ENCODE data around the gene SEC11A.
"Not testable (repeated sequence)": the region's sequence is repeated elsewhere in the genome, so short reads cannot be mapped to it uniquely, and the experiment has no call there.

Gene SEC11A

DNA sequence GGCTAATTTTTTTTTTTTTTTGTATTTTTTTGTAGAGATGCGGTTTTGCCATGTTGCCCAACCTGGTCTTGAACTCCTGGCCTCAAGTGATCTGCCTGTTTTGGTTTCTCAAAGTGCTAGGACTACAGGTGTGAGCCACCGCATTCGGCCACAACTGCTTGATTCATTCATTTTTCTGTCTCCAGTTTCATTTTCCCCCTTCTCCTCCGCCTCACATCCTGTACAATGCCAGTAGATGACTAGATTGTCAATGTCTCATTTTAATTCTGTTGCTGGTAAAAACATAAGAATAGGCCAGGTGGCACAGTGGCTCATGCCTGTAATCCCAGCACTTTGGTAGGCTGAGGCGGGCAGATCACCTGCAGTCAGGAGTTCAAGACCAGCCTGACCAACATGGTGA lies 20.4 kb upstream of the SEC11A start:
- no peak for DNase-seq

DNA sequence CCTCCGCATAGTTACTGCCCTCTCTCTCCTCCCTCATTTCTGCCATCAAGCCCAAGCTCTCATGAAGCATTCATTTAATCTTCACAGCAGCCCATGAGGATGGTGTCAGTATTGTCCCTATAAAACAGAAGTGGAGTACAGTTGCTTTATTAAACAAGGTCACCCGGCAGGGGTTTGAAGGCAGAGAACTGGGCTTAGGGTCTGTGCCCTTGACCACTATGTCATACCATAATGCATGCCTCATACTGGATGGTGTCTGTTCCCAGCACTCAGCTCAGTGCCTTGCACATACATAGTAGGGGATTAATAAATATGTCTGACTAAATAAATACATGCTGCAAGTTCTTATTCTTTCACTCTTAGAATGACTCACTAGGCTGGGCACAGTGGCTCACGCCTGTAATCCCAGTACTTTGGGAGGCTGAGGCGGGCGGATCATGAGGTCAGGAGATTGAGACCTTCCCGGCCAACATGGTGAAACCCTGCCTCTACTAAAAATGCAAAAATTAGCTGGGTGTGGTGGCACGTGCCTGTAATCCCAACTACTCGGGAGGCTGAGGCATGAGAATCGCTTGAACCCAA lies 19.6 kb upstream of the SEC11A start:
- DNase-seq: not testable (repeated sequence)

DNA sequence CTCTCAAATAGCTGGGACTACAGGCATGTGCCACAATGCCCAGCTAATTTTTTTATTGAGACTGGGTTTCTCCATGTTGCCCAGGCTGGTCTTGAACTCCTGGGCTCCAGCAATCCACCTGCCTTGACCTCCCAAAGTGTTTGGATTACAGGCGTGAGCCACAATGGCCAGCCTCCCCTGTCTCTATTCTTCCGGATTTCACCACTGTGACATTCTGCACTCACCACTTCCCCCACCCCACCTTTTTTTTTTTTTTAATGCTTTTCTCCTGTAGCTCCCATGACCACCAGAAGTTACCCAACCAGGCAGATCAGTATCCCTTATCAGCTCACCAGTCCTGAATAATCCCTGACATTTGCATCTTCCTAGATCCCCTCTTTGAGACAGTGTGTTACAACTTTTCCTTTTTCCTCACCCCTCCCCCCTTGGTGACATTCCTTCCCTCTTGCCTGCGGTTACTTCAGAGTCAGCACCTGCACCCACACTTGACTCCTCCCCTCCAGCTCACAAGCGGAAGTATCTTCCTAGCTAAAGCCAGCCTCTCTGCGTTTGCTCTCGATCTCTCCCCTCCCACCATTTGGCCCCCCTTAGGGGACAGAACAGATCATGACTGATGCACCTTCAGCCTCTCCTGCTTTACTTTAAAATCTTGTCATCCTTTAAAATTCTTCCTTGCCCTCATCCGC lies 19.0 kb upstream of the SEC11A start:
- DNase-seq: peak in 1 of 2 experiments; percentile 8

DNA sequence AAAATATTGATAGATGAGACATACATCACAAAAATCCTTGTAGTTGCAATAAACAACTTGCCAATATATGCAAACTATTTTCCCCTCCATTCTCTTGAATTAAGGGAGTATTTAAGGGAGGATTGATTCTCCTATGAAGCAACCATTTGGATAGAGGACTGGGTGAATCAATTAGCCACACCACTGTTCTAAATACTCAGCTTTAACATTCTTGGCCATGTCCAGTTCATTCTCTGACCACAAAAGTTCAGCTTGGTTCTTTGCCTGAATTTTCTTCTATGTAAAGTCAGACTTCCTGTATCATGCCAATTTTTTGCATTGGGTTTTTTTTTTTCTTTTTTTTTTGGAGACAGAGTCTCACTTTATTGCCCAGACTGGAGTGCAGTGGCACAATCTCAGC lies 15.8 kb upstream of the SEC11A start:
- DNase-seq: no peak

DNA sequence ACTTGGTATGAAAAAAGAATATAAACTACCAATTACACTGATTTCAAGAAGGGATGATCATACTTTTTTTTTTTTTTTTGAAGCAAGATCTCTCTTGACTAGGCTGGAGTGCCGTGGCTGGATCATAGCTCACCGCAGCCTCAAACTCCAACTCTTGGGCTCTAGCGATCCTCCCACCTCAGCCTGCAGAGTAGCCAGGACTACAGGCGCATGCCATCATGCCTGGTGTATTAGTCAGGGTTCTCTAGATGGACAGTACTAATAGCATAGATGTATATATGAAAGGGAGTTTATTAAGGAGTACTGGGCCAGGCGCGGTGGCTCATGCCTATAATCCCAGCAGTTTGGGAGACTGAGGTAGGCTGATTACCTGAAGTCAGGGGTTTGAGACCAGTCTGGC lies 11.5 kb upstream of the SEC11A start:
- no peak for DNase-seq

DNA sequence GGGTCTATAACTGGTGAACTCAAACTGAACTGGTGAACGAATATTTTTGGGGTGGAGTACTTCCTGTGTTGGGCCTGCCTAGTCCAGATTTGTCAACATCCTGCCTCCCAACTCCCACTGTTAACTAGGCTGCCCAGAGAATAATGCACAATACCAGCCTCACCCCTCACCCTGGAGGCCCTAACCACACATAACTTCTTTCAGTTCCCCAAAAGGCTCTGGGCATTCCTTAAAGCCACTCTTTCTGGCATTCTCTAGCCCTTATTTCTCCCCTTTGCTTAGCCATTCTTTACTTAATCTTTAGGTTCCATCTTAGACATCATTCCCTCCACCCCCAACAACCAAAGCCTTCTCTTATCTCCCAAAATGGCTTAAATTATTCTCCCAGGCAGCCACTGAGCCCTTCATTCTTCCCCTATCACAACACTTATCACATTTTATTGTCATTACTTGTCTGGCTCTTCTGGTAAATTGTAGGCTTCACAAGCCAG lies 9.1 kb upstream of the SEC11A start:
- no peak for DNase-seq

DNA sequence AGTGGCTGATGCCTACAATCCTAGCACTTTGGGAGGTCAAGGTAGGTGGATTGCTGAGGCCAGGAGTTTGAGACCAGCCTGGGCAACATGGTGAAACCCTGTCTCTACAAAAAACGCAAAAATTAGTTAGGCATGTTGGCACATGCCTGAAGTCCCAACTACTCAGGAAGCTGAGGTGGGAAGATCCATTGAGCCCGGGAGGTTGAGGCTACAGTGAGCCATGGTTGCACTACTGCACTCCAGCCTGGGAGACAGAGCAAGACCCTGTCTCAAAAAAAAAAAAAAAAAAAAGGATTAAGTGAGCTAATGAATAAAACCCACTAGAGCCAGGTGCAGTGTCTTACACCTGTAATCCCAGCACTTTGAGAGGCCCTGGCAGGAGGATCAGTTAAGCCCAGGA lies 6.7 kb upstream of the SEC11A start:
- no peak for DNase-seq

DNA sequence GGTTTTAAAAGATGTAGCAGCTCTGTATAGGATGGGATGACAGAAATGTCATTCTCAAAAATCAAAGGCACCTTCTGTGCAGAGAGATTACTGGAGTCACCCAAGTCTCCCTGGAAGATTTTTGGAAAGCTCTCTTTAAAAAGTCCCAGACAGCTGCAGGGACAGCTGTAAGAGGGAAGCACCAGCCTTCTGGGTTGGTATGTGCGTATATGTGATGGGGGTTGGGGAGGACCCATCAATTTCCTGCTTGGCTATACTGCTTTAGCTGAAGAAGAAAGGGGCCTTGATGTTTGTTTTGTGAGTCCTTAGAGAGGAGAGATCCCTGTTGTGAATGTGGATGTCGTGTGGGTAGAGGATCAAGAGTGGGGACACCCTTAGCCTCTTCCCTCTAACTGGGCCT lies 5.4 kb upstream of the SEC11A start:
- no peak for DNase-seq

DNA sequence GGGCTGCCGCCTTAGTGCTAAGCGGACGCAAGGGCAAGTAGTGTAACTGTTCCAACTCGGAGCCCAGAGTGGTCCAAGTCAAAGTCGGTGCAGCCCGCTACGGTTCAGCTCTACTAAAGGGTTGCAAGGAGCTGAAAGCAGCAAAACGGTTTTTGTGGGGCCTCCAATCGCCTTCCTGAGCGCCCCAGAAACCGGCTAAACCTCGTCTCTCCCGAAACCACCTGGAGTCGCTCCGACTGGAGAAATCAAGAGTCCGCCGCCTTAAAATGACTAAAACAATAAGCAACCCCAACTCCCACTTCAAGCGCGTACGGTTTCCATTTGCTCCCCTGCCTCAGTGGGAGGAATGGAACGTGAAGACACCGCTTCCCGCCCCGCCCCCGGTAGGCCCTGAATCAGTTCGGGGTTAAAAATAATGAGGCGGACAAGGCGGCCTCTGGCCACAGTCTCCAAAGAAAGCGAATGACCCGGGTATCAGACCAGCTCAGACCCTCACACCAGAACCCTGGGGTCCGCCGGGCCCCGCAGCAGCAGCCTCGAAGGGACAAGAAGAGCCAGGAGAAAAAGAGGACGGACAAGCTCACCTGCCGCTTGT lies 401 bp downstream of the SEC11A start:
- peak; percentile 34 to 46 for DNase-seq

DNA sequence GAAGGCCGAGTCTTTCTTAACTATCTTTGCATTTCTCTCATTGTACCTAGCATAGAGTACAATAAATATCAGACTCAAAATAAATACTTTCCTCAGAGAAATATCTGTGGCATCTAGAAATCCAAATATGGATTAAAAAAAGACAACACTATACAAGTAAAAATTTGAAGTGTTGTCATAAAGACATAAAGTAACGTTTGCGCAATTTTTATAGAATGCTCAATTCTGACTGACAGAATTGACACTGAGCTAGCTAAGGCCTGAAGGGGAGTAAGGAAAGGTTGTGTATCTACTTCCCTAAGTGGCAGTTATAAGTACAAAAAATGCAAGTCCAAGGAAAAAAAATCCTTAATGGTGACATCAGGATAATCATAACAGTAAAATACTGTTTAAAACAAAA lies 1.1 kb downstream of the SEC11A start:
- no peak for DNase-seq

DNA sequence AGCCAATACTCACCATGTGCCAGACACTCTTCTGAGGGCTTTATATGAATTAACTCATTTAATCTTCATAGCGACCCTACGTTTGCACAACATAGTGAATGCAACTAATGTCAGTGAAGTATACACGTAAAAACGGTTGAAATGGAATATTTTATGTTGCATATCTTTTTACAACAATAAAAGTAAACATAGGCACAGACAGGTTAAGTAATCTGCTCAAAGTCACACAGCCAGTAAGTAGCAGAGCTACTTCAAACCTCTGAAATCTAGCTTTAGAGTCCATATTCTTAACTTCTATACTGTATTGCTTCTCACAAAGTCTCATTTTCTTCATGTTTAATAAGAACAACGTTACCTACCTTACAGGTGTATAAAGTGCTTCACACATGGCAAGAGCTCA lies 1.6 kb downstream of the SEC11A start:
- DNase-seq: no peak

DNA sequence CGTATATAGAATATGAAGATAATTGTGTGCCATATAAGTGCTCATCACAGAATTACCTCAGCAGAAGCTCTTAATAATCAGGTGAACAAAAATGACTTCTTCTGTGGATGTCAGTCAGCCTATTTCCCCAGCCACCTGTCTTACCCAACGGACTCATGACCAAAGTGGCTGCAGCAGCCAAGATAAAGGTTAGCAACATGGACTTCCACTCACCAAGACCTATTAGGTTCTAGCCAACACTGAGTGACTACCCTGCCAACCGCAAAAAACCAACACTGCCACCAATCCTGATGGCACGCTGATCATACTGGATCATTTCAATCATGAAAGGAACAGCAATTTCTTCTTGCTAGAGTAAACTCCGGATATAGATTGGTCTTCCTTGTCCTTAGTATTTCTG lies 12.1 kb downstream of the SEC11A start:
- DNase-seq: no peak

DNA sequence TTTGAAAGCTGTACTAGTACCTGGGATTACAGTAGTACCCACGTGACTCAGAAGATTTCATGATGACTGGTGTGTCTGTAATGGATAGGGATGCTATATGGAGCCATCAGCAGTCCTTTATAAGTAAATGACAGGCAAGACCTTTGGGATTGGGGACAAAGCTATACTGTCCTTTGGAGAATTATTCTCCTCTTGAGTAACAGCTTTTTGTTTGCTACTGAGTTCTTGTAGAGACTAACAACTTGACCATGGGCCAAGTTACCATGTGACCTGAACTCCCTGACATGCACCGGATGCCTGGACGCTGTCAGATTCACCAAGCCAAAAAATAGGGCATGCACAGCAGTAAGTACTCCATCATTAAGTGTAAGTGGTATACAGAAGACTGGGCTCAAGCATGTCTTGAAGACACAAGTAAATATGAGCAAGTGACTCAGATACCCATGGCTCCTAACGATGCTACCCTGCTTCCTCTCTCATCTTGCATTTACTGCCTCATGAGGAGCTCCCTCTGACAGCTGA lies 12.9 kb downstream of the SEC11A start:
- no peak for DNase-seq

DNA sequence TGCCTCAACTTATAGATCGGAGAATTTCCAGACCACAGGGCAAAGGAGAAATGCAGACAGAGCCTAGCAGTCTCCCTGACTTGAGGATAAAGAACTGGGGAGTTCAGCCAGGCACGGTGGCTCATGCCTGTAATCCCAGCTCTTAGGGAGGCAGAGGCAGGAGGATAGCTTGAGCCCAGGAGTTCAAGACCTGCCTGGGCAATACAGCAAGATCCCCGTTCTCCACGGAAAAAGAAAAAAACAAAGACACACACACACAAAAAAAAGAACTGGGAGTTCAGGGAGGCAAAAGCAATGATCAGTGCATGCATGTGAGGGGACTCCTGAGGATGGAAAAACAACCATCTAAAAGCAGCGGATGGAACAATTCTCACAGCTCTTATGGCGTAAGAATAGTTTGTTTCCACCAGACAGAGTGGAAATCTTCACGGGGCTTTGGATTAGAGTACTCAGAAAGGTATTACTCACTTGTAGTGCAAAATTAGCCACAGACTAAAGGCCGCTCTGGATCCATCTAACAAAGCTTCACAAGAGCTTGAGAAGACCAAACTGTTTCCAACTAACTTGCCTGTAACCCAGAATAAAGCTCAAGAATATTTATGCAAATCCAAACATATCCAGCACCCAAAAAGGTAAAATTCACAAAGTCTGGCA lies 16.3 kb downstream of the SEC11A start:
- no peak for DNase-seq

DNA sequence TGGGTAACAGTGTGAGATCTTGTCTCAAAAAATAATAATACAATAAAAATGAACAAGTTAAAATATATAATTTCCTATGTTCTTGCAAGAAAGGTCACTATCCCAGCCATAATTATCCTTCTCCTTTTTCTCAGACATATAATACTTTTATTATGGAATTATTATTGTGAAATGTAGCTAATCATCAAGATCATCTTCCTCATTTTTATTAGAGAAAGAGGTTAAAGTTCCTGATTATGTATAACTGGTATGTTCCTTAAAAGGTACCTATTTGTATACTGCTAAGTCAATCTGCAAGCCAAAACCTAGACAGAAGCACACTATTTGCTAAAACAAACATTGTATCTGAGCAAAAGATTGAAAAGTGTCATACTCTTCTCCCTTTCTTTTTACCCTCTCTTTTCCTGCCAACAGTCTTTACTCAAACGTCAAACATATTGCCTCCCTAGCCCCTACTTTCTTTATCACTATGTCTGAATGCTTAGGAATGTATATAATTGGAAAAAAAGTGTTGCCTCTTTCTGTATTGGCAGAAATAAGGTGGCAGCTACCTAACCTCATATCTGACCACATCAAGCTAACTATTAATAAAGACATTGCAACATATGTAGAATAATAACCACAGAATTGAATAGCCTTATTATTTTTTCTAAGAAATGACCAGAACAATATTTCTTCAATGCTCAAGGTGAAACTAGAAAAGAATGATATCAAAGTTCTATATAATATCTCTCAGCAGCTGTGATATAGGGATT lies 18.5 kb downstream of the SEC11A start:
- no peak for DNase-seq

DNA sequence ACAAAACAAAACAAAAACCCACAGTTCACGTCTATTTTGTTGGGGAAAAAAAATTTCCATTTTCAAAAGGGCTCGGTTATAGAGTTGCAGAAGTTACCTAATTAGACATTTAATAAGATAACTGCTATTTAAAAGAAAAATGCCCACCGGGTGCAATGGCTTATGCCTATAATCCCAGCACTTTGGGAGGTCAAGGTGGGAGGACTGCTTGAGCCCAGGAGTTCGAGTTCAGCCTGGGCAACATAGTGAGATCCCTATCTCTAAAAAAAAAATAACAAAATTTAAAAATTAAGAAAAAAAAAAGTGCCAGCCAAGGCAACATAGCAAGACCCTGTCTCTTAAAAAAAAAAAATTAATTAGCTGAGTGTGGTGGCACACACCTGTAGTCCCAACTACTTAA lies 19.2 kb downstream of the SEC11A start:
- no peak for DNase-seq

DNA sequence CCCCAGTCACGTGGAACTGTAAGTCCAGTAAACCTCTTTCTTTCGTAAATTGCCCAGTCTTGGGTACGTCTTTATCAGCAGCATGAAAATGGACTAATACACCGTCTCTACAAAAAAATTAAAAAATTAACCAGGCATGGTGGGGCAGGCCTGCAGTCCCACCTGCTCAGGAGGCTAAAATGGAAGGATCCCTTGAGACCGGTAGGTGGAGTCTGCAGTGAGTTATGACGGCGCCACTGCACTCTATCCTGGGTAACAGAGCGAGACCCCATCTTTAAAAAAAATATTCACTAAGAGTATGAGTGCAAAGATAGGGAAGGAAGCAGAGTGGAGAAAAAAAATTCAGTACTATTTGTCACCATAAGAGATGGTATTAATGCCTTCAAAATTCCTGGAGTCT lies 25.6 kb downstream of the SEC11A start:
- DNase-seq: no peak

DNA sequence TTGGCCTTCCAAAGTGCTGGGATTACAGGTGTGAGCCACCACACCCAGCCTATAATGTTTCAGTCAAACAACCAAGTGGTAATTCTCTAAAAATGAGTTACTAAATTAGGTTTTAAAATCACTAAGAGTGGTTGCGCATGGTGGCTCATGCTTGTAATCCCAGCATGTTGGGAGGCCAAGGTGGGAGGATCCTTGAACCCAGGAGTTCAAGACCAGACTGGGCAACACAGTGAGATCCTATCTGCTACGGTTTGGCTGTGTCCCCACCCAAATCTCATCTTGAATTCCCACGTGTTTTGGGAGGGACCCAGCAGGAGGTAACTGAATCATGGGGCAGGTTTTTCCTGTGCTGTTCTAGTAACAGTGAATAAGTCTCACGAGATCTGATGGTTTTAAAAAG lies 26.1 kb downstream of the SEC11A start:
- DNase-seq: no peak

DNA sequence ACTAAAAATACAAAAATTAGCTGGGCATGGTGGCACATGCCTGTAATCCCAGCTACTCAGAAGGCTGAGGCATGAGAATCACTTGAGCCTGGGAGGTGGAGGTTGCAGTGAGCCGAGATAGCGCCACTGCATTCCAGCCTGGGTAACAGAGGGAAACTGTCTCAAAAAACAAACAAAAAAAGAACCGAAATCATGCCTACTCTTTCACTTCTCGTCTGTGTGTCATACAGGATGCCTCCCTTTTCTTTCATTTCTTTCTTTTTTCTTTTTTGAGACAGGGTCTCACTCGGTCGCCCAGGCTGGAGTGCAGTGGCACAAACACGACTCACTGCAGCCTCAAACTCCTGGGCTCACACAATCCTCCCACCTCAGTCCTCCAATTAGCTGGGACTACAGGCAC lies 29.5 kb downstream of the SEC11A start:
- DNase-seq: not testable (repeated sequence)

DNA sequence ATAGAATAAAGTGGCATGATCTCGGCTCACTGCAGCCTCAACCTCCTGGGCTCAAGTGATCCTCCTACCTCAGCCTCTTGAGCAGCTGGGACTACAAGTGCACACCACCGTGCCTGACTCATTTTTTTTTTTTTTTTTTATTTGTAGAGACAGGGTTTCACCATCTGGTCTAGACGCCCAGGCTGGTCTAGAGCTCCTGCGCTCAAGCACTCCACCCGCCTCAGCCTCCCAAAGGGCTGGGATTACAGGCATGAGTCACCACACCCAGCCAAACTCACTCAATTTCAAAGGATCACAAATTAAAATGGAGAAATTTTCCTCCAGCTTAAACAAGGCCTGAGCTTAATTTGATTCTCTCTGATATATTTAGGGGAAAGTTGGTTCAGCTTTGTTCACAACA lies 30.6 kb downstream of the SEC11A start:
- peak; percentile 76 to 86 for DNase-seq

DNA sequence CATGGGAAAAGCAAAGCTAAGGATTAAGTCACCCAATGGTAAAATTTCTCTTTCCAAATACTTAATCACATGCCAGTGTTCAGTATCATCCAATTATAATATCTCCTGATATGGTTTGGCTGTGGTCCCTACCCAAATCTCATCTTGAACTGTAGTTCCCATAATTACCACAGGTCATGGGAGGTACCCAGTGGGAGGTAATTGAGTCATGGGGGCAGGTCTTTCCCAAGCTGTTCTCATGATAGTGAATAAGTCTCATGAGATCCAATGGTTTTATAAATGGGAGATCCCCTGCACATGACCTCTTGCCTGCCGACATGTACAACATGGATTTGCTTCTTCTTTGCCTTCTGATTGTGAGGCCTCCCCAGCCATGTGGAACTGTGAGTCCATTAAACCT lies 31.8 kb downstream of the SEC11A start:
- DNase-seq: no peak

DNA sequence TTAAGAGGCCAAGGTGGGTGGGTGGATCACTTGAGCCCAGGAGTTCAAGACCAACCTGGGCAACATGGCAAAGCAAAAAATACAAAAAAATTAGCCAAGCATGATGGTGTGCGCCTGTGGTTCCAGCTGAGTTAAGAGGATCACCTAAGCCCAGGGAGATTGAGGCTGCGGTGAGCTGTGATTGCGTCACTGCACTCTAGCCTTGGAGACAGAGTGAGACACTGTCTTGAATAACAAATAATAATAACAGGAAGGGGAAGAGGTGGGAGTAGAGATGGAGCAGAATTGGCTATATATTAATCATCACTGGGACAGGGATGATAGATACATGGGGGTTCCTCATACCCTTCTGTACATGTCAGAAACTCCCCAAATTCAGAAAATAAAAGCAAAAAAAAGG lies 34.1 kb downstream of the SEC11A start:
- no peak for DNase-seq

DNA sequence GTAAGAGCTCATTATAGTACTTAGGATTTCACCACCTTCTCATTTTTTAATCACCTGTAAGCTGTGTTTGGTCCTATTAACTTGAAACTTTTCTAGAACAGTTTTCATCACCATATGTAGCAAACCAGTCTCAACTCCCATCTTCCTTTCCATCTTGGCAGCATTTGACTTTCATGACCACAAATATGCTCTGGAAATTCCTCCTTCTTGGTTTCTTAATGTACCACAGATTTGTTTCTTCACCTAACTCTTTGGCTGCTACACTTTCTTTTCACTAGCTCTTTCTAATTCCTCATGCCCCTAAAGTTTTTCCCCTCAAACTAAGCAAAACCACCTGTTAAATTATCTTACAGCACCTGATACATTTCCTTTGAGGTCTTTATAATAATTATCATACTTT lies 44.7 kb downstream of the SEC11A start:
- no peak for DNase-seq

Data from NCI-H524 (cell line).